ENCODE results near the gene ADRB2. TPM values are rescaled to one million over a fixed set of nuclear protein-coding genes. Genes with fewer than 3 reads are reported as not detected.
A peak's percentile ranks its signal among the peaks of the same experiment; 100 is the strongest.
"Not testable (repeated sequence)": the region's sequence is repeated elsewhere in the genome, so short reads cannot be mapped to it uniquely, and the experiment has no call there.

Gene ADRB2
- total RNA-seq, 4 donors from 2014 or later = 2.8 to 11.8 (median 4.5) TPM

DNA sequence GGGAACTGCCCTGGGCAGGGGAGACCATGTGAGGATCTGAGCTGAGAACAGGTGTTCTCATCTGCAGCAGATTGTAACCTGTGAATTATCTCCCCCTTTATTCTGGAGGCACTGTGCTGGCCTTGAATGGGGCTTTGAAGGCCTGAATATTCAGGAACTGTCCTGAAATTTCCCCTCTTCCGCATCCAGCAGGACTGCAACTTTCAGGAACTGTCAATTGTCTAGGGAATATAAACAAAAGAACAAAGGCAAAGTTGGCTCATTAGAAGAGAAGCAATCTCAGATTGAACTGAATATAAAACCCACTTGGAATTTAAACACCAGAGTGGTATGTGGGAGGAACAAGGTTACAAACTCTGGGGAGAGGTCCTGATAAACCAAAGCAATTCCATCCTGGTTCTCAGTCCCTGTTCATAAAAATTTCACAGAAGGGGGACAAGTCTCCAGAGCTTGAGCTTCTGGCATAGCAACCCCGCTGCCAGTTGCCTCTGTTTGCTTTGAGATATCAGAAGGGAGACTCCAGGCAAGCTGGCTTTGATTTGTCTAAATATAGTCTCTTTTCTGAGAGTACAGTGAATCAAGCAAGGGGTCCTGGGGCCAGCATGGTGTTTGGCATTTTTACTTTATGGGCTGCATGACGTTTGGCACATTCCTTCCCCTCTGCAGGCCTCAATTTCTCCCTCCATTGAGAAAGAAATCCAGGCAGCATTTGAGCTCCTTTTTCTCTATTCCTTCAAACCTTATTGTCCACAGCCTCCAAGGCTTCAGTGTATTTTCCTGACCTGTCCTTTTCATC is 47.5 kb downstream of the ADRB2 start:
- Histone ChIP-seq H3K4me1 (peaks cover 0 to 11% (median 0%) of the 10 kb centered on the region in 3 donors), H3K27ac (peak overlapping the region in 1 of 4 donors; percentile 3), H3K4me3 (no peak overlapping the region), H3K36me3 (no peaks in the 10 kb centered on the region), H3K27me3 (no peaks in the 10 kb centered on the region), H3K9me3 (no peaks in the 10 kb centered on the region)
- WGBS, 2 donors (ENCODE audit: low coverage in 1 of 2) = 32 to 50% methylated on average over 2 of the region's 3 CpGs
- ATAC-seq = no peak
- TF ChIP-seq POLR2A (IDR thresholded peaks at IDR 0.05) = no peak
- TF ChIP-seq EP300 (IDR thresholded peaks at IDR 0.05) = no peak
- TF ChIP-seq POLR2AphosphoS5 (IDR thresholded peaks at IDR 0.05) = no peak
- TF ChIP-seq, protein P1, sequence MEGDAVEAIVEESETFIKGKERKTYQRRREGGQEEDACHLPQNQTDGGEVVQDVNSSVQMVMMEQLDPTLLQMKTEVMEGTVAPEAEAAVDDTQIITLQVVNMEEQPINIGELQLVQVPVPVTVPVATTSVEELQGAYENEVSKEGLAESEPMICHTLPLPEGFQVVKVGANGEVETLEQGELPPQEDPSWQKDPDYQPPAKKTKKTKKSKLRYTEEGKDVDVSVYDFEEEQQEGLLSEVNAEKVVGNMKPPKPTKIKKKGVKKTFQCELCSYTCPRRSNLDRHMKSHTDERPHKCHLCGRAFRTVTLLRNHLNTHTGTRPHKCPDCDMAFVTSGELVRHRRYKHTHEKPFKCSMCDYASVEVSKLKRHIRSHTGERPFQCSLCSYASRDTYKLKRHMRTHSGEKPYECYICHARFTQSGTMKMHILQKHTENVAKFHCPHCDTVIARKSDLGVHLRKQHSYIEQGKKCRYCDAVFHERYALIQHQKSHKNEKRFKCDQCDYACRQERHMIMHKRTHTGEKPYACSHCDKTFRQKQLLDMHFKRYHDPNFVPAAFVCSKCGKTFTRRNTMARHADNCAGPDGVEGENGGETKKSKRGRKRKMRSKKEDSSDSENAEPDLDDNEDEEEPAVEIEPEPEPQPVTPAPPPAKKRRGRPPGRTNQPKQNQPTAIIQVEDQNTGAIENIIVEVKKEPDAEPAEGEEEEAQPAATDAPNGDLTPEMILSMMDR (IDR thresholded peaks at IDR 0.05) = no peak

DNA sequence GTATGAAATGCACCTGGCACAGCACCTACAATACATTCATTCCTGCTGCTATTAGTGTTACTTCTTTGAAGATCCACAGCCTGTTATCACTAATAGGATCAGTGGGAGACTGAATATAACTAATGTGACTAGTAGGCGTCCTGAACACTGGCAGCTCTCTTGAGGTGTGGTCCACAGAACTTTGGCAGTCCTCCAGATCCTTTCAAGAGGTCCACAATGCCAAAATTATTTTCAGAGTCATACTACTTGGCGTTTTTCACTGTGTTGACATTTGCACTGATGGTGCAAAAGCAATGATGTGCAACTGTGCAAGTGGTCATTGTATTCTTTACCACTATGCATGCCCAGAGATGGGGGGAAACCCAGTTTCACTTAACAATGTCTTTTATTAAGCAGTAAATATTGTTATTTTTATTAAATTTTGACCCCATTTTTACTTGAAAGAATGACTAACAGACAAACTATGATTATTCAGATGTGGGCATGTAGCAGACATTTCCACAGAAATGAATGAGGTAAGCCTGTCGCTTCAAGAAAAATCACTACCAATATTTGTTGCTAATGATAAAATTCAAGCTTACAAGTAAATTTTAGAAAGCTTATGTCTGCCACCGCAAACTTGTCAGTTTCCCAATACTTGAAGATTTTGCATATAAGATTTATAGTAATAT is 48.9 kb downstream of the ADRB2 start:
- Histone ChIP-seq H3K4me1 (peaks cover 0 to 11% (median 0%) of the 10 kb centered on the region in 3 donors), H3K36me3 (no peaks in the 10 kb centered on the region), H3K4me3 (no peak overlapping the region), H3K27ac (no peak overlapping the region), H3K9me3 (no peaks in the 10 kb centered on the region), H3K27me3 (no peaks in the 10 kb centered on the region)
- WGBS, 2 donors (ENCODE audit: low coverage in 1 of 2) = 57 to 77% methylated on average over 3 to 4 of the region's 4 CpGs
- TF ChIP-seq, protein P1 (IDR thresholded peaks at IDR 0.05) = no peak
- TF ChIP-seq POLR2A (IDR thresholded peaks at IDR 0.05) (no peak), POLR2AphosphoS5 (IDR thresholded peaks at IDR 0.05) (no peak), EP300 (IDR thresholded peaks at IDR 0.05) (no peak)
- no peak for ATAC-seq

DNA sequence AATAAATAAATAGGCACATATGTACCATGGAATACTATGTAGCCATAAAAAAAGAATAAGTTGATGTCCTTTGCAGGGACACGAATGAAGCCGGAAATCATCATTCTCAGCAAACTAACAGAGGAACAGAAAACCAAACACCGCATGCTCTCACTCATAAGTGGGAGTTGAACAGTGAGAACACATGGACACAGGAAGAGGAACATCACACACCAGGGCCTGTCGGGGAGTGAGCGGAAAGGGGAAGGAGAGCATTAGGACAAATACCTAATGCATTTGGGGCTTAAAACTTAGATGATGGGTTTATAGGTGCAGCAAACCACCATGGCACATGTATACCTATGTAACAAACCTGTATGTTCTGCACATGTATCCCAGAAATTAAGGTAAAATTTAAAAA is 51.0 kb downstream of the ADRB2 start:
- H3K4me3 ChIP-seq, H3K27ac ChIP-seq, H3K36me3 ChIP-seq, H3K27me3 ChIP-seq, ATAC-seq, H3K9me3 ChIP-seq: not testable (repeated sequence)
- 82% methylated on average over 5 of the region's 5 CpGs; no CpG with 5 or more reads in 1 of the 2 donors for WGBS, 2 donors (ENCODE audit: low coverage in 1 of 2)
- peaks cover 0 to 11% (median 0%) of the 10 kb centered on the region in 3 donors for H3K4me1 ChIP-seq

Other genes with a start within 250 kb of the ADRB2 start
- gene HTR4, start 172.1 kb upstream of the ADRB2 start, total RNA-seq = 1 to 10 TPM in 1 of 4 donors, under 1 TPM in 1, not detected in 2; 0.27 to 1.0 TPM
- 1 to 10 TPM; 2.3 to 5.0 (median 3.5) TPM for gene SH3TC2, start 236.5 kb downstream of the ADRB2 start, total RNA-seq

Data from gastroesophageal sphincter (tissue), 4 donors.